HG02840 (cell line): ENCODE measurements around the gene PRKAR2B.
A peak's percentile ranks its signal among the peaks of the same experiment; 100 is the strongest.

ENCODE experiments used
- ATAC-seq: cut with Tn5 transposase; IDR thresholded peaks from one replicate; pipeline ENCODE4 v1.9.1; 2021; ENCODE audit warnings: mild to moderate bottlenecking, moderate library complexity, moderate number of reproducible peaks; ENCODE audit not compliant: unreplicated experiment, low FRiP score

PRKAR2B gene

GRCh38 chr7:107171496-107171895, 127.0 kb downstream of the PRKAR2B start:
- no peak for ATAC-seq

GRCh38 chr7:107172276-107173032, 127.9 kb downstream of the PRKAR2B start:
- no peak for ATAC-seq

GRCh38 chr7:107173191-107173590, 128.7 kb downstream of the PRKAR2B start:
- no peak for ATAC-seq

- ATAC-seq, result peak; percentile 39
Observed at GRCh38 chr7:107173691-107174406, 129.3 kb downstream of the PRKAR2B start.

- no peak for ATAC-seq
Observed at GRCh38 chr7:107179326-107180164, 135.0 kb downstream of the PRKAR2B start.

GRCh38 chr7:107180378-107180777, 135.9 kb downstream of the PRKAR2B start:
- no peak for ATAC-seq

GRCh38 chr7:107181172-107181571, 136.7 kb downstream of the PRKAR2B start:
- ATAC-seq, result no peak

GRCh38 chr7:107185716-107186115, 141.2 kb downstream of the PRKAR2B start:
- no peak for ATAC-seq

- ATAC-seq, result no peak
Observed at GRCh38 chr7:107186240-107186639, 141.7 kb downstream of the PRKAR2B start.

- ATAC-seq, result no peak
Observed at GRCh38 chr7:107187774-107188173, 143.3 kb downstream of the PRKAR2B start.

GRCh38 chr7:107190090-107190489, 145.6 kb downstream of the PRKAR2B start:
- no peak for ATAC-seq

- no peak for ATAC-seq
Observed at GRCh38 chr7:107194052-107194451, 149.5 kb downstream of the PRKAR2B start.

GRCh38 chr7:107196834-107197610, 152.5 kb downstream of the PRKAR2B start:
- ATAC-seq, result no peak

GRCh38 chr7:107201795-107202450, 157.4 kb downstream of the PRKAR2B start:
- no peak for ATAC-seq

- no peak for ATAC-seq
Observed at GRCh38 chr7:107203607-107204006, 159.1 kb downstream of the PRKAR2B start.

- ATAC-seq, result no peak
Observed at GRCh38 chr7:107206136-107206535, 161.6 kb downstream of the PRKAR2B start.

- ATAC-seq, result no peak
Observed at GRCh38 chr7:107206706-107207105, 162.2 kb downstream of the PRKAR2B start.

GRCh38 chr7:107207459-107207858, 163.0 kb downstream of the PRKAR2B start:
- ATAC-seq, result no peak

- no peak for ATAC-seq
Observed at GRCh38 chr7:107208024-107208521, 163.6 kb downstream of the PRKAR2B start.

- no peak for ATAC-seq
Observed at GRCh38 chr7:107208563-107208962, 164.1 kb downstream of the PRKAR2B start.
